Lung (tissue), 12 donors: ENCODE data around the gene NINJ1. TPM values are rescaled to one million over a fixed set of nuclear protein-coding genes. Genes with fewer than 3 reads are reported as not detected.

Experiments used
- ATAC-seq: fragments of 200-7000 bp; cut with Tn5 transposase; one replicate; pipeline ENCODE4 v1.9.1; 2020; ENCODE audit warnings: moderate number of reproducible peaks; ENCODE audit not compliant: insufficient read depth, low FRiP score
- DNase-seq, 3 donors: peaks; one replicate each; pipeline ENCODE4 v3.0.0-alpha.2; 2013 to 2017
- H3K27ac ChIP-seq, 2 donors: one replicate each; pipeline ENCODE4 v1.5.1; 2013; ENCODE audit warnings: mild to moderate bottlenecking in 2 of 2, moderate library complexity in 2 of 2, control low read depth in 1 of 2, inconsistent platforms in 1 of 2, low read depth in 1 of 2, low read length in 1 of 2
- H3K27me3 ChIP-seq, 3 donors: one replicate each; pipeline ENCODE4 v1.5.1; 2013; ENCODE audit warnings: low read length in 2 of 3; ENCODE audit not compliant: control insufficient read depth in 3 of 3, insufficient read depth in 3 of 3
- H3K36me3 ChIP-seq, 4 donors: one replicate each; pipeline ENCODE4 v1.5.1; 2013; ENCODE audit warnings: low read length in 4 of 4, mild to moderate bottlenecking in 1 of 4, moderate library complexity in 1 of 4; ENCODE audit not compliant: control insufficient read depth in 4 of 4, insufficient read depth in 4 of 4
- H3K4me1 ChIP-seq, 5 donors: one replicate each; pipeline ENCODE4 v1.5.1; 2013; ENCODE audit warnings: low read length in 5 of 5, mild to moderate bottlenecking in 2 of 5, moderate library complexity in 1 of 5; ENCODE audit not compliant: control insufficient read depth in 5 of 5, insufficient read depth in 5 of 5
- H3K4me3 ChIP-seq: one replicate; pipeline ENCODE4 v1.5.1; 2013; ENCODE audit warnings: mild to moderate bottlenecking, control low read depth, moderate library complexity
- H3K9ac ChIP-seq, 2 donors: one replicate each; pipeline ENCODE4 v1.5.1; 2013; ENCODE audit warnings: low read length in 2 of 2, control low read depth in 1 of 2; ENCODE audit not compliant: insufficient read depth in 1 of 2
- H3K9me3 ChIP-seq, 4 donors: one replicate each; pipeline ENCODE4 v1.5.1; 2013; ENCODE audit warnings: low read length in 3 of 4, mild to moderate bottlenecking in 1 of 4, moderate library complexity in 1 of 4; ENCODE audit not compliant: control insufficient read depth in 4 of 4, insufficient read depth in 3 of 4
- WGBS, 2 donors: extraction: QIAGEN DNeasy Blood & Tissue Kit; methylation state at CpG; one replicate each; pipeline ENCODE4 v1.1.7; 2013; 5-methylcytosine and 5-hydroxymethylcytosine counted together
- polyA plus RNA-seq, 2 donors: library from polyadenylated mRNA; stranded (reverse); fragments of 200-250 nt; gene quantifications; one replicate each; pipeline ENCODE4 v1.2.1, GENCODE V29; 2013
- total RNA-seq, 2 donors: library from RNA; depleted of rRNA in 1 of 2; stranded (reverse); fragments of >200 nt in 1 of 2; gene quantifications; one replicate each; pipeline ENCODE4 v1.2.1, GENCODE V29; 2014 to 2021
- TF ChIP-seq, protein P1 (sequence below): IDR thresholded peaks from 2 replicates; pipeline ENCODE4 v1.5.1; 2012; ENCODE audit warnings: mild to moderate bottlenecking; ENCODE audit errors: control extremely low read depth, extremely low read depth
- donor health status: control.
- donor health status: control.
- donor health status: Bipolar disorder and iron deficiency.
- donor health status: healthy.
- donor health status: DM: yes; HTN: yes; CAD: no.

The NINJ1 gene
- total and polyA plus RNA-seq, 4 donors, result 44.3 to 324 (median 50.5) TPM

- Histone ChIP-seq H3K27me3 (no peaks in the 10 kb centered on the region), H3K4me3 (no peak overlapping the region), H3K4me1 (peaks cover 0 to 29% (median 4%) of the 10 kb centered on the region in 5 donors), H3K9ac (no peak overlapping the region), H3K27ac (no peak overlapping the region), H3K9me3 (no peaks in the 10 kb centered on the region), H3K36me3 (no peaks in the 10 kb centered on the region)
- TF ChIP-seq, protein P1, sequence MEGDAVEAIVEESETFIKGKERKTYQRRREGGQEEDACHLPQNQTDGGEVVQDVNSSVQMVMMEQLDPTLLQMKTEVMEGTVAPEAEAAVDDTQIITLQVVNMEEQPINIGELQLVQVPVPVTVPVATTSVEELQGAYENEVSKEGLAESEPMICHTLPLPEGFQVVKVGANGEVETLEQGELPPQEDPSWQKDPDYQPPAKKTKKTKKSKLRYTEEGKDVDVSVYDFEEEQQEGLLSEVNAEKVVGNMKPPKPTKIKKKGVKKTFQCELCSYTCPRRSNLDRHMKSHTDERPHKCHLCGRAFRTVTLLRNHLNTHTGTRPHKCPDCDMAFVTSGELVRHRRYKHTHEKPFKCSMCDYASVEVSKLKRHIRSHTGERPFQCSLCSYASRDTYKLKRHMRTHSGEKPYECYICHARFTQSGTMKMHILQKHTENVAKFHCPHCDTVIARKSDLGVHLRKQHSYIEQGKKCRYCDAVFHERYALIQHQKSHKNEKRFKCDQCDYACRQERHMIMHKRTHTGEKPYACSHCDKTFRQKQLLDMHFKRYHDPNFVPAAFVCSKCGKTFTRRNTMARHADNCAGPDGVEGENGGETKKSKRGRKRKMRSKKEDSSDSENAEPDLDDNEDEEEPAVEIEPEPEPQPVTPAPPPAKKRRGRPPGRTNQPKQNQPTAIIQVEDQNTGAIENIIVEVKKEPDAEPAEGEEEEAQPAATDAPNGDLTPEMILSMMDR, result no peak
- no peak for ATAC-seq
- 92 to 94% methylated on average over 4 of the region's 4 CpGs for WGBS, 2 donors
- DNase-seq, result no peak
These were observed 43.0 kb downstream of the NINJ1 start for GRCh38 chr9:93091056-93091452.

DNA sequence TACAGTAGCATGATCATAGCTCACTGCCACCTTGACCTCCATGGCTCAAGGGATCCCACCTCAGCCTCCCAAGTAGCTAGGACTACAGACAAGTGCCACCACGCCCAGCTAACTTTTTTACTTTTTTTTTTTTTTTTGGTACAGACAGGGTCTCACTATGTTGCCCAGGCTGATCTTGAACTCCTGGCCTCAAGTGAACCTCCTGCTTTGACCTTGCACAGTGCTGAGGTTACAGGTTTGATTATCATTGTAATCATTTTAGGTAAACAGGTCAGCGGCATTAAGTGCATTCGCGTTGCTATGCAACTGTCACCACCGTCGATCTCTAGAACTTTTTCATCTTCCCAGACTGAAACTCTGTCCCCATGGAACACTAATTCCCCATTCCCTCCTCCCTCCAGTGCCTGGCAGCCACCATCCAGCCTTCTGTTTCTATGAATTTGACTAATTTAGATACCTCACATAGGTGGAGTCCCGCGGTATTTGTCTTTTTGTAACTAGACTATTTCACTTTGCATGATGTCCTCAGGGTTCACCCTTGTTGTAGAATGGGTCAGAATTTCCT is 43.9 kb downstream of the NINJ1 start:
- DNase-seq (no peak), ATAC-seq (no peak)
- Histone ChIP-seq H3K4me3 (no peak overlapping the region), H3K9ac (no peak overlapping the region), H3K4me1 (peaks cover 0 to 28% (median 4%) of the 10 kb centered on the region in 5 donors), H3K36me3 (no peaks in the 10 kb centered on the region), H3K27ac (no peak overlapping the region), H3K9me3 (peaks cover 0 to 3% (median 0%) of the 10 kb centered on the region in 4 donors), H3K27me3 (no peaks in the 10 kb centered on the region)
- TF ChIP-seq, protein P1, result no peak
- WGBS, 2 donors, result 86 to 92% methylated on average over 8 of the region's 8 CpGs

DNA sequence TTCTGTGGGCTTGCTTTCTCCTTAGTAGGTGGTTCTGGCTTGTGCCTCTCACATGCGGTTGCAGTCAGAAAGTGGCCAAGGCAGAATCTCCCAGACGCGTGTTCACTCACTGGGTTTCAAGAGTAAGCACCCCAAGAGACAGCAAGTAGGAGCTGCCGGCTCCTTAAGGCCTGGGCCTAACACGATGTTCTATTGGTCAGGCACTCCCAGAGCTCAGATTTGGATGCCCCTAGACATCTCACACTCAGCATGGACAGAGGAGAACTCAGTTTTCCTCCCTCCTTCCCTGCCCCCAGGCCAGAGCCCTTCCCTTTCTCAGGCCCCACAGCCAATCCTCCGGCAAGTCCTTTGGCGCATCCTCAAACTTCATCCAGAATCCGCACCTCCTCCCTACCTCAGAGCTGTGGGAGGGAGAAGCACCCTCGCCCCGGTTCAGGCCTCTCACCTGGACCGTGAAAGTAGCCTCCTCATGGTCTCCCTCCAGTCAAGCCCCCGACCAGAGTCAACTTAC is 44.5 kb downstream of the NINJ1 start:
- peaks cover 0 to 3% (median 0%) of the 10 kb centered on the region in 4 donors for H3K9me3 ChIP-seq
- H3K27ac ChIP-seq, result no peak overlapping the region
- H3K27me3 ChIP-seq, result no peaks in the 10 kb centered on the region
- H3K4me1 ChIP-seq, result peaks cover 0 to 22% (median 4%) of the 10 kb centered on the region in 5 donors
- no peak for DNase-seq
- H3K36me3 ChIP-seq, result no peaks in the 10 kb centered on the region
- H3K9ac ChIP-seq, result no peak overlapping the region
- no peak for ATAC-seq
- TF ChIP-seq, protein P1, result no peak
- 92 to 98% methylated on average over 12 of the region's 12 CpGs for WGBS, 2 donors
- H3K4me3 ChIP-seq, result no peak overlapping the region
